Endodermal cell (in vitro differentiated cells): Measurements from ENCODE around the gene FAM181A. TPM values are rescaled to one million over a fixed set of nuclear protein-coding genes. Genes with fewer than 3 reads are reported as not detected.

Source experiments
- DNase-seq: peaks from one replicate; pipeline ENCODE4 v3.0.0-alpha.2; 2017
- H3K27ac ChIP-seq: 2 replicates; pipeline ENCODE4 v1.5.1; 2013; ENCODE audit warnings: mild to moderate bottlenecking, low read depth, low read length, moderate library complexity
- H3K27me3 ChIP-seq: 2 replicates; pipeline ENCODE4 v1.6.1; 2013; ENCODE audit warnings: mild to moderate bottlenecking, low read length, moderate library complexity; ENCODE audit not compliant: insufficient read depth, control insufficient read depth, poor library complexity, severe bottlenecking
- H3K36me3 ChIP-seq: 2 replicates; pipeline ENCODE4 v1.7.0; 2013; ENCODE audit warnings: mild to moderate bottlenecking, low read length, moderate library complexity; ENCODE audit not compliant: control insufficient read depth, insufficient read depth
- H3K4me1 ChIP-seq: one replicate; pipeline ENCODE4 v1.7.0; 2013; ENCODE audit warnings: low read length; ENCODE audit not compliant: control insufficient read depth, insufficient read depth
- H3K4me3 ChIP-seq: 2 replicates; pipeline ENCODE4 v1.5.1; 2013; ENCODE audit warnings: mild to moderate bottlenecking, low read length, moderate library complexity
- H3K9ac ChIP-seq: 2 replicates; pipeline ENCODE4 v1.6.1; 2013; ENCODE audit warnings: mild to moderate bottlenecking, low read length, moderate library complexity; ENCODE audit not compliant: poor library complexity, severe bottlenecking; ENCODE audit errors: extremely low read depth
- H3K9me3 ChIP-seq: 2 replicates; pipeline ENCODE4 v1.6.1; 2013; ENCODE audit warnings: mild to moderate bottlenecking, low read length, moderate library complexity; ENCODE audit not compliant: control insufficient read depth
- H3K27ac Mint-ChIP-seq: 2 replicates; pipeline ENCODE4 v1.8.0; 2020; ENCODE audit warnings: mixed read lengths
- H3K27me3 Mint-ChIP-seq: 2 replicates; pipeline ENCODE4 v1.8.0; 2021; ENCODE audit warnings: mild to moderate bottlenecking, mixed read lengths; ENCODE audit not compliant: insufficient read depth
- H3K36me3 Mint-ChIP-seq: 2 replicates; pipeline ENCODE4 v1.8.0; 2020; ENCODE audit warnings: low read depth, mixed read lengths
- H3K4me1 Mint-ChIP-seq: 2 replicates; pipeline ENCODE4 v1.8.0; 2020; ENCODE audit warnings: mixed read lengths
- H3K4me3 Mint-ChIP-seq: 2 replicates; pipeline ENCODE4 v1.8.0; 2020; ENCODE audit warnings: mild to moderate bottlenecking, moderate library complexity, mixed read lengths
- H3K9me3 Mint-ChIP-seq: 2 replicates; pipeline ENCODE4 v1.8.0; 2020; ENCODE audit warnings: mild to moderate bottlenecking, mixed read lengths
- CTCF ChIP-seq: fragments of 200-600 bp; sonication (generic); conservative IDR thresholded peaks from 2 replicates; pipeline ENCODE4 v1.5.0; 2021; ENCODE audit warnings: antibody characterized with exemption, mild to moderate bottlenecking
- WGBS, 2 experiments: methylation state at CpG; one replicate each; pipeline versions ENCODE4 v1.1.5 to v1.1.7; 2013; ENCODE audit warnings: missing lambda C conversion rate in 2 of 2, mixed read lengths in 1 of 2; ENCODE audit not compliant: insufficient coverage in 1 of 2, insufficient read length in 1 of 2; 5-methylcytosine and 5-hydroxymethylcytosine counted together
- total RNA-seq, 2 donors: library from RNA; stranded (reverse); fragmentation: NEBNext Ultra II Directional in 1 of 2; extraction: Animal tissue kit (Norgen Biotek cat#: 25700) in 1 of 2; gene quantifications; 2 replicates in 1 of 2; 3 replicates in 1 of 2; pipeline ENCODE4 v1.2.1, GENCODE V29; 2021

The FAM181A gene
- total RNA-seq, 2 donors from 2014 or later = not detected

GRCh38 chr14:93936245-93936644 is 9.1 kb downstream of the FAM181A start:
- Histone ChIP-seq H3K27ac (no peak overlapping the region), H3K4me1 (peaks cover 2% of the 10 kb centered on the region), H3K4me3 (no peak overlapping the region), H3K36me3 (no peaks in the 10 kb centered on the region), H3K27me3 (peaks cover 26% of the 10 kb centered on the region), H3K9ac (no peak overlapping the region), H3K9me3 (no peaks in the 10 kb centered on the region)
- H3K9me3 Mint-ChIP-seq = no peaks in the 10 kb centered on the region
- H3K4me3 Mint-ChIP-seq = no peak overlapping the region
- peaks cover 38% of the 10 kb centered on the region for H3K27me3 Mint-ChIP-seq
- TF ChIP-seq CTCF = peak; percentile 80
- no peaks in the 10 kb centered on the region for H3K36me3 Mint-ChIP-seq
- DNase-seq = peak; percentile 85
- 23 to 55% methylated on average over 2 to 5 of the region's 5 CpGs for WGBS, 2 experiments
- H3K27ac Mint-ChIP-seq = no peak overlapping the region
- H3K4me1 Mint-ChIP-seq = peaks cover 3% of the 10 kb centered on the region

GRCh38 chr14:93936926-93937325 is 9.8 kb downstream of the FAM181A start:
- Mint-ChIP-seq H3K27me3 (peaks cover 41% of the 10 kb centered on the region), H3K4me1 (peaks cover 10% of the 10 kb centered on the region), H3K36me3 (no peaks in the 10 kb centered on the region), H3K27ac (no peak overlapping the region), H3K4me3 (no peak overlapping the region), H3K9me3 (no peaks in the 10 kb centered on the region)
- no peak for TF ChIP-seq CTCF
- WGBS, 2 experiments = 91% methylated on average over 6 of the region's 6 CpGs; no CpG with 5 or more reads in 1 of the 2 experiments
- no peaks in the 10 kb centered on the region for H3K9me3 ChIP-seq
- H3K9ac ChIP-seq = no peak overlapping the region
- no peak overlapping the region for H3K27ac ChIP-seq
- peaks cover 26% of the 10 kb centered on the region for H3K27me3 ChIP-seq
- no peak for DNase-seq
- H3K4me3 ChIP-seq = no peak overlapping the region
- H3K4me1 ChIP-seq = peaks cover 8% of the 10 kb centered on the region
- no peaks in the 10 kb centered on the region for H3K36me3 ChIP-seq

- no peak overlapping the region for H3K27ac ChIP-seq
- no peaks in the 10 kb centered on the region for H3K36me3 ChIP-seq
- no peak overlapping the region for H3K9ac ChIP-seq
- H3K4me3 Mint-ChIP-seq = no peak overlapping the region
- no peaks in the 10 kb centered on the region for H3K9me3 ChIP-seq
- TF ChIP-seq CTCF = no peak
- no peak overlapping the region for H3K27ac Mint-ChIP-seq
- WGBS, 2 experiments = 94 to 98% methylated on average over 10 to 13 of the region's 13 CpGs
- H3K36me3 Mint-ChIP-seq = no peaks in the 10 kb centered on the region
- peaks cover 16% of the 10 kb centered on the region for H3K4me1 Mint-ChIP-seq
- H3K9me3 Mint-ChIP-seq = no peaks in the 10 kb centered on the region
- peaks cover 9% of the 10 kb centered on the region for H3K4me1 ChIP-seq
- H3K4me3 ChIP-seq = no peak overlapping the region
- H3K27me3 ChIP-seq = peaks cover 26% of the 10 kb centered on the region
- H3K27me3 Mint-ChIP-seq = peaks cover 46% of the 10 kb centered on the region
- DNase-seq = no peak
Observed at GRCh38 chr14:93937519-93937918, 10.4 kb downstream of the FAM181A start.
